Posterior vena cava (tissue), 2 donors: ENCODE results near the gene ACSS1. TPM values are rescaled to one million over a fixed set of nuclear protein-coding genes. Genes with fewer than 3 reads are reported as not detected.

Source experiments
- DNase-seq: peaks from one replicate; pipeline ENCODE4 v3.0.0-alpha.2; 2020; ENCODE audit warnings: low spot score
- intact Hi-C, 2 donors: fragments of 100-400 bp; cut with DNase I; formaldehyde crosslinking; loops; one replicate each; pipeline versions ENCODE4 v1.14.1 to v1.14.2; 2022 to 2023
- total RNA-seq, 2 donors: library from RNA; stranded (reverse); fragmentation: NEBNext Ultra II Directional; extraction: Animal tissue kit (Norgen Biotek cat#: 25700); gene quantifications; one replicate each; pipeline ENCODE4 v1.2.1, GENCODE V29; 2021
- donor health status: DM: yes; HTN: yes; CAD: no.
- donor health status: DM: yes; HTN: yes; CAD: no.

ACSS1 gene
- total RNA-seq, 2 donors from 2014 or later: 11.6 to 12.2 TPM

GRCh38 chr20:24977797-24978196 is 80.1 kb downstream of the ACSS1 start:
- intact Hi-C loops: no loop called here
- no peak for DNase-seq

- no peak for DNase-seq
- intact Hi-C loops: no loop called here
Measured at GRCh38 chr20:24977336-24977735, 80.6 kb downstream of the ACSS1 start.

DNA sequence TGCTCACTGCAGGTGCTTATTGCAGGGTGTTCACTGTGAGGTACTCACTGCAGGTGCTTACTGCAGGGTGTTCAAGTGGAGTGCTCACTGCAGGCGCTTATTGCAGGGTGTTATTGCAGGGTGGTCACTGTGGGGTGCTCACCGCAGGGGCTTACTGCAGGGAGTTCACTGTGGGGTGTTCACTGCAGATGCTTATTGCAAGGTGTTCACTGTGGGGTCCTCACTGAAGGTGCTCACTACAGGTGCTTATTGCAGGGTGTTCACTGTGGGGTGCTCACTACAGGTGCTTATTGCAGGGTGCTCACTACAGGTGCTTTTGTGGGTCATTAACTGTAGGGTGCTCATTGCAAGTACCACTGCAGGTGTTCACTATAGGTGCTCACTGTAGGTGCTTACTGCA is 85.6 kb downstream of the ACSS1 start:
- intact Hi-C loops: no loop called here
- no peak for DNase-seq

DNA sequence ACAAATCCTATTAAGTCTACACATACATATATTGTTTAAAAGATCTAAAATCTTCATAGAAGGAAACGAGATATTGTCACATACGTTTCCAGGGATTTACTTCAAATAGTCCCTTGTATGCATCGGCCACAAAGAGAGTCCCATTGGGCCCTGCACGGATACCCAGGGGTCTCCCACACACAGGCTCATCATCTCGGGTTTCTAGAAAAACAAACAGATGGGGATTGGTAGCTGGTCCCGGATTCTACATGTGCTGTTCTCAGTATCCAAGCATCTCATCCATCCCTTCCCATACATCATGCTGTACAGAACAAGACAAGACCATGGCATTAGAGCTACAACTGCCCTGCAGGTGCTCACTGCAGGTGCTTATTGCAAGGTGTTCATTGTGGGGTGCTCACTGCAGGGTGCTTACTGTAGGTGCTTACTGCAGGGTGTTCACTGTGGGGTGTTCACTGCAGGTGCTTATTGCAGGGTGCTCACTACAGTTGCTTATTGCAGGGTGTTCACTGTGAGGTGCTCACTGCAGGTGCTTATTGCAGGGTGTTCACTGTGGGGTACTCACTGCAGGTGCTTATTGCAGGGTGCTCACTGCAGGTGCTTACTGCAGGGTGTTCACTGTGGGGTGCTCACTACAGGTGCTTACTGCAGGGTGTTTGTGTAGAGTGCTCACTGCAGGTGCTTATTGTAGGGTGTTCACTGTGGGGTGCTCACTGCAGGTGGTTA is 86.4 kb downstream of the ACSS1 start:
- intact Hi-C loops: no loop called here
- no peak for DNase-seq

DNA sequence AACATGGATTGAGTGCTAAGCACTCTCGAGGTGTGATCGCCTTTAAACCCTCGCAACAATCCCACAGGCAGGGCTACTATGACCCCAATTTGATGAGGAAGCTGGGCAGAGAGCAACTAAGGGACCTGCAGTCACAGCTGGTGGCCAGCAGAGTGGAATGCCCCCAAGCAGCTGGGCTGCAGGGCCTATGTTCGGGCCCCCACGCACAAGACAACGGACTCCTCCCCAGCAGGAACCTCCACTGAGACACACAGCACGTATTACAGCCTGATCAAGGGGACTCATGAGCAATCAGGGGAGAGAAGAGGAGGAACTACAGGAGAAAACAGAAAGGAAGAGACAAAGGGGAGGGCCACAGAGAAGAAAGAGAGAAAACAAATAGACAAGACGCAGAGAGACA is 87.2 kb downstream of the ACSS1 start:
- intact Hi-C loops: no loop called here
- DNase-seq: no peak

DNA sequence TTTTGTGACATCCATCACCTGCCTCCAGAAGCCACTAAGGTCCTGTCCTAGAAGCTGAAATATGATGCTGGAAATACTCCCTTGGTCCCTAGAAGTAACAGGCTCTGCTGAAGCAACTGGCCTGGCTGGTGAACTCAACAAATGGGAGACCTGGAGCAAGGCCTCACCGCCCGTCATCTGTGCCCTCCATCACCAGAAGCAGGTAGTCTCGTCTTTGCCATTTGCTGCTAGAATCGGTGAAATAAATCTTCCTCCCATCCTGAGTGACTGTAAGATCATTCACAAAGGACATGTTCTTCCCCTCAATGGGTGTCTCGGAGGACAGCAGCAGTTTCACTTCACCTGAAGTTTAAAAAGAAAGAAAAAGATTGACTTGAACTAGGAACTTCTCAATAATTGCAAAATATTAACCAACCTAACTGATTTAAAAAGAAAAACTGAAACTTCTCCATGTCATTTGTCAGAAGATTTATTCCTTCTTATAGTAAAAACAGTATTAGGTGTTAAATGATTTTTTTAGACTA is 87.8 kb downstream of the ACSS1 start:
- intact Hi-C loops: no loop called here
- no peak for DNase-seq

DNA sequence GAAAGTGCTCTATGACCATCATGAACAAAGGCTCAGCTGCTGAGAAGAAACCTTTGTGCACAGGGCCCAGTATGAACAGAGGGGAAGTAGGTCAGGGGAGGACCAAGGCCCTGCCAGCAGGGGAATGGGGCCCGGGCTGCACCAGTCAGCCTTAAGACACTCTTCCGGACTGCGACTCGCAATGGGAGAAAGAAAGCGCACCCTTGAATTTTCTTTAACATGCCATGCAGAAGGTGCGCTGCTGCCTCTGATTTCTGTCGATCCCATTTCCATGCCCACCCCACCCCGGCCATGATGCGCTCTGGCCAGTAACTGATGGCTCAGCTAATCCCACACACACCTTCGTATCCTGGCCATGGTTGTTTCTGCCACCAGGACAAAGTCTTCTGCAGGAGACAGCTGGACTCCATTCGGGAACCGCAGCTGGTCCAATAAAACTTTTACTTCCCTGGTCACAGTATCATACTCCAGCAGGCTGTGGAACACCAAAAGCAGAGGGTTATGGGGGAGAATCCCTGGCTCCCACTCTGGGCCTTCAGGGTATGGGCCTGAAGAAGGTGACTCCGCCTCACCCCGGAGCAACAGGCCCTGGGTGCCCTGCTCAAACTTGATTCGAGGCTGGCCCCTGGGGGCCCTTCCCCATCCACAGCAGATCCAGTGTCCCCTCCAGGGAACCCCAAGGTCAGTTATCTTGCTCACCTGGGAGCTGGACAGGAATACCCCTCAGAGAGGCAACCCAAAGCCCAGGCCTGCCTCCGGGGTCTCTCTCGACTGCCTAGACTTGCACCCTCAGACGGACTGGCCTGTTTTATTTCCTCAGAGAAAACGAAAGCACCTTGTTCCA is 88.5 kb downstream of the ACSS1 start:
- intact Hi-C loops: no loop called here
- no peak for DNase-seq

DNA sequence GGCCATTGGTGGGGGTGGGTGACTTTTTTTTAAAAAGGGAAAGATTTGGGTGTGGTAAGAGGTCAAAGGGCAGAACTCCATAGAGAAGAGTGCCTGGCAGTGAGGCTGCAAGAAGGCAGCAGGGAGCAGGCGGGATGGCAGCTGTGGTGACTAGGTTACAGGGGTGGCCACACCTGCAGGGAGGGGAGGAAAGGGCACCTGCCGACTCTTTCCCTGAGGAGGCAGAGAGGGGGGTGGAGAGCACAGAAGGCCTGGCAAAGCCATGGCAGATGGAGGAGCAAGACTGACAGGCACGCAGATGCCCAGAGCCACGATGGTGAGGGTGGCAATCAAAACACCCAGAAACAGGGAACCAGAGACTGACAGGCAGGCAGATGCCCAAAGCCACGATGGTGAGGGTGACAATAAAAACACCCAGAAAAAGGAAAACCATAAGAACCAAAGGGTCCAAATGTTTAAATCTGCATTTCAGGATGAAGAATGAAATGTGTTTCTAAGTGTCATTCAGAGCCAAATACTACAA is 89.6 kb downstream of the ACSS1 start:
- DNase-seq: no peak
- intact Hi-C loops: no loop called here

DNA sequence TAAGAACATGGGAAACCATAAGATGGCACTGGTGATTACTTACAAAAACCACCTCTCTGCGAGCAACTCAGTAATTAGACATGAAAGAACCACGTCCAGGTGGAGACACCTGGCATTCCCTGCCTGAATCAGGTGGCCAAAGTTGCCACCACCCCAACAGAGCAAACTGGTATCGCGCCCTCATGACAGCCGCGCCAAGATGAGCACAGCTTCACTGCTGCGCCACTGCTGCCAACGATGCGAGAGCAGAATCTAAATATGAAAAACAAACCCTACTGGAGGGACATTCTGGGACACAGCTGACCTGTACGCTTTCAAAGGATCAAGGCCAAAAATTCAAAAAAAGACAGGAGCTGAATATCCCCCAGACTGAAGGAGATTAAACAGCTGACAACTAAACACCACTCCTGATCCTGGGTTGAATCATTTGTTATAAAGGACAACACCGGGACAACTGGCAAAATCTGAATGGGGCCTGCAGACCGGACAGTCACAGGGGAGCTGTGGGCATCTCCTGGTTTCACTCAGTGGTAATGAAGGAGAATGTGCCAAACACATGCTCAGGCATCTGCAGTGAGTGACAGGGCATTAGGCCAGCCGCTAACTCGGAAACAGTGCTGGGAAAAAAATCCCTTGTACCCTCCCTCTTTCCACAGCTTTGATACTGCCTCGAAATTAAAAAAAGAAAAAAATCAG is 91.5 kb downstream of the ACSS1 start:
- intact Hi-C loops: no loop called here
- DNase-seq: no peak

- no peak for DNase-seq
- intact Hi-C loops: no loop called here
Measured at GRCh38 chr20:24965065-24965919, 92.6 kb downstream of the ACSS1 start.

DNA sequence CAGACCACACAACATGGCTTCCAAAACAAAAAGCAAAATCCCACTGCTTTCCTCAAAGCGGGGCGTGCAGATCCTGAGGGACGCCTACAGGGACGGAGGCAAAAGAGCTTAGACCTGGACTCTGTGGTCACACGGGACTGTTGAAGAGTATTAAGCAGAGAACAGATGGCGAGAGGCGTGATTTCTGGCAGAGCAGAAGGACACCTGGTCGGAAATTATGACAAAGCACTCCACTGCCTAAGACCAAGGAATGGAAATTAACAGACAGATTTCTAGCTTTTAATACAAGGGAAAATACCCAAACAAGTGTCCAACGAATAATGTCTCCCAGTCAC is 93.5 kb downstream of the ACSS1 start:
- no peak for DNase-seq
- intact Hi-C loops: no loop called here

DNA sequence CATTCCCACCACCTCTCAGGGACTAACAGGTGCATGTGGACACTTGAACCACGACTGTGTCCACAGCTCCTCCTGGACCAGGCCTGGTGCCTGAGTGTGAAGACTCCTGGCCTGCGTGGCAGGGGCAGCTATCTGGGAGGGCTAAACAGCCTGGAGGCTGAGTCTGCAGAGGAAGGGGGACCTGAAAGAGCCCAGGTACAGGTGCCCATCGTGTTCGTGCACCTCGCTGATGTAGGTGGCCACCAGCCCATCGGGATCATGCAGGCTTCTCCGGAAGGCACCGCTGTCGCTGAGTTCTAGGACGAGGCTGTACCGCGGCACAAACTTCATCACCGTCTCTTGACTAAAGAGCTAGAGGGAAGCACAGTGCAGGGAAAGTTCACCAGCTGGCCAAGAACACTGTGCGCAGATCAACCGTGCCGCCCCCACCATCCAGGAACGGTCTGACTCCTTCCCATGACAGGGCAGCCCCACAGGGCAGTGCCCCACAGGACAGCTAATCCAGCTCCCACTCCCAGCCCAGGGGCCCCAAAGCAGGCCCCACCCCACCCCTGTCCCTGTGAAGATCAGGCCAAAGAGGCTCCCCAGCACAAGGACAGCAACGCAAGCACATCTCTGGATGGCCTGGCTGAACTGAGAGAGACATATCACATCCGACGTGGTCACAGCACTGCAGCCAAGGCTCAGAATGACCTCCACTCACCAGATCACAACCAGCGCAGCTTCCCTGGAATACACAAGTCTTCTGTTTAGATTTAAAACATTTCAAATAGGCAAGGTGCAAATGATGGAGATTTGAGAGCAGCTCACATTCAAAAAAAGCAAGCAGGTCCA is 94.0 kb downstream of the ACSS1 start:
- DNase-seq: no peak
- intact Hi-C loops: no loop called here

GRCh38 chr20:24962510-24962909 is 95.4 kb downstream of the ACSS1 start:
- intact Hi-C loops: no loop called here
- no peak for DNase-seq

DNA sequence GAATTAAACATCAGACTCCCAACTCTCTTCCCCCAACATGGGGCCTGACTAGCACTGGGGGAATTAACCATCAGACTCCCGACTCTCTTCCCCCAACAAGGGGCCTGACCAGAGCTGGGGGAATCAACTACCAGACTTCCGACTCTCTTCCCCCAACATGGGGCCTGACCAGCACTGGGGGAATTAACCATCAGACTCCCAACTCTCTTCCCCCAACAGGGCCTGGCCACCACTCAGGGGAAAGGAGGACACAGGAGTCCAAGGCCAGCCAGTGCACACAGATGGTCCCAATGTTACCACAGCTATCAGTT is 95.8 kb downstream of the ACSS1 start:
- no peak for DNase-seq
- intact Hi-C loops: no loop called here

DNA sequence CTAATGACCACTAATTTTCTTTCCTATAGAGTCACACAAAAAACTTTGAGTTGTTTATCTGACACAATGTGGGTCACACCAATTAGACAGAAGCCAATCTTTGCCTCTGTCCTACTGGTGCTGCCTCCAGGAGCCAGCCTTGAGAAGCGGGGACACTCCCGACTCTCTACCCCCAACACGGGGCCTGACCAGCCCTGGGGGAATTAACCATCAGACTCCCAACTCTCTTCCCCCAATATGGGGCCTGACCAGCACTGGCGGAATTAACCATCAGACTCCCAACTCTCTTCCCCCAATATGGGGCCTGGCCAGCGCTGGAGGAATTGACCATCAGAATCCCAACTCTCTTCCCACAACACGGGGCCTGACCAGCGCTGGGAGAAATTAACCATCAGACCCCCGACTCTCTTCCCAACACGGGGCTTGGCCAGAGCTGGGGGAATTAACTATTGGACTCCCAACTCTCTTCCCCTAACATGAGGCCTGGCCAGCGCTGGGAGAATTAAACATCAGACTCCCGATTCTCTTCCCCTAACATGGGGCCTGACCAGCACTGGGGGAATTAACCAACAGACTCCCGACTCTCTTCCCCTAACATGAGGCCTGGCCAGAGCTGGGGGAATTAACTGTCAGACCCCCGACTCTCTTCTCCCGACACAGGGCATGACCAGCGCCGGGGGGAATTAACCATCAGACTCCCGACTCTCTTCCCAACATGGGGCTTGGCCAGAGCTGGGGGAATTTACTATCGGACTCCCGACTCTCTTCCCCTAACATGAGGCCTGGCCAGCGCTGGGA is 96.4 kb downstream of the ACSS1 start:
- no peak for DNase-seq
- intact Hi-C loops: no loop called here

- intact Hi-C loops: no loop called here
- no peak for DNase-seq
Measured at GRCh38 chr20:24960861-24961260, 97.1 kb downstream of the ACSS1 start.

DNA sequence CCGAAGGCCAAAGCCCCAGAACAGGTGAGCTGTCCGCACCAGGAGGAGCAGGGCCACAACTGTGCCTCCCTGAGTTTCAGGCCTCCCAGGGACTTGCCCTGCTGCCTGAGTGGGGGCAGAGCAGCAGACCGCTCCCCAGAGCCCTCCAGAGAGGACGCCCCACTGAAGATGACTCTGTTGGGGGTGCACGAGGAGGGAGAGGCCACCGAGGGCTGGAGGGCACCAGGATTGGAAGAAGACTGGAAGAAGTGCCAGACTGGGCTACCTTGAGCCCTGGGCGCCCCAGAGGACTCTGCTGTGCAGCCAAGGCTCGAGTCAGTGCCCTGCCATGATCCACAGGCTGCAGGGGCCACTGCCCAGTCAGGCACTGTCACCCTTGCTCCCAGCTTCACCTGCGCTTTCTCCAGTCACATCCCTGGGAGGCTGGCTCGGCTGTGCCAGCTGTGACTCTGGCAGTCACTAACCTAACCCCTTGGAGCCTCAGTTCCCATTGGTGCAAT is 97.6 kb downstream of the ACSS1 start:
- no peak for DNase-seq
- intact Hi-C loops: no loop called here
